HepG2 (cell line): ENCODE measurements around the gene EPHA4. TPM values are rescaled to one million over a fixed set of nuclear protein-coding genes. Genes with fewer than 3 reads are reported as not detected.

ENCODE experiments used
- ATAC-seq: fragments of 200-7000 bp; cut with Tn5 transposase; 3 replicates; pipeline ENCODE4 v1.9.1; 2020; ENCODE audit warnings: mild to moderate bottlenecking, moderate library complexity
- BruUV-seq: library from RNA; stranded (reverse); fragments of 400-500 nt; replicated peaks from 2 replicates; lab custom pipeline; 2021; lab: Mats Ljungman, UMichigan
- CTCF ChIA-PET: fragments of 300-600 bp; formaldehyde crosslinking; extraction: SDS; loops from one replicate; lab custom pipeline; 2021; ENCODE audit warnings: low total read pairs, inconsistent platforms, low intra/inter-chr PET ratio; lab: Yijun Ruan, JAX
- POLR2A ChIA-PET: fragments of 350-600 bp; sonication (Branson Sonifier 250); formaldehyde crosslinking; loops from one replicate; lab custom pipeline; 2020; ENCODE audit warnings: antibody characterized with exemption, inconsistent platforms; lab: Yijun Ruan, JAX
- DNase-seq: peaks from one replicate; pipeline ENCODE4 v3.0.0-alpha.2; 2015; ENCODE audit warnings: low spot score
- FAIRE-seq: peaks from 3 replicates; lab custom pipeline; 2011; peaks lifted over from hg19 to GRCh38; lab: Jason Lieb, UNC
- H2AFZ ChIP-seq: one replicate; pipeline ENCODE4 v1.6.1; 2011; ENCODE audit warnings: low read length, inconsistent platforms
- H3K27ac ChIP-seq: fragments of 300-600 bp; 3 replicates; pipeline ENCODE4 v1.8.0; 2011; ENCODE audit warnings: mixed run types, mild to moderate bottlenecking, mixed read lengths, low read length, inconsistent platforms; ENCODE audit not compliant: insufficient read depth; ENCODE audit errors: extremely low read length
- H3K27me3 ChIP-seq, 2 experiments: fragments of 200-600 bp in 1 of 2; 2 replicates in 1 of 2; 3 replicates in 1 of 2; pipeline versions ENCODE4 v1.6.0 to v1.8.0; 2011; ENCODE audit warnings: low read length in 2 of 2, mild to moderate bottlenecking in 2 of 2, moderate library complexity in 2 of 2, inconsistent platforms in 1 of 2; ENCODE audit not compliant: insufficient read depth in 2 of 2, control insufficient read depth in 1 of 2
- H3K36me3 ChIP-seq, 2 experiments: fragments of 200-600 bp in 1 of 2; replicated peaks in 1 of 2; 2 replicates in 1 of 2; 3 replicates in 1 of 2; pipeline versions ENCODE4 v1.5.1 to v1.8.0; 2011; ENCODE audit warnings: low read length in 2 of 2, inconsistent platforms in 1 of 2; ENCODE audit not compliant: insufficient read depth in 2 of 2, control insufficient read depth in 1 of 2
- H3K4me1 ChIP-seq: 2 replicates; pipeline ENCODE4 v1.5.1; 2012; ENCODE audit warnings: low read length, inconsistent platforms; ENCODE audit not compliant: insufficient read depth
- H3K4me2 ChIP-seq: 2 replicates; pipeline ENCODE4 v1.6.0; 2011; ENCODE audit warnings: low read depth, low read length, inconsistent platforms
- H3K4me3 ChIP-seq, 3 experiments: fragments of 200-600 bp in 1 of 3; sonication (generic), shearing (Covaris generic) in 1 of 3; replicated peaks in 1 of 3; 2 replicates each; pipeline ENCODE4 v1.5.1; 2011 to 2016; ENCODE audit warnings: low read length in 3 of 3, inconsistent platforms in 2 of 3, low read depth in 2 of 3, mild to moderate bottlenecking in 2 of 3, control low read depth in 1 of 3, mixed read lengths in 1 of 3; ENCODE audit not compliant: insufficient read depth in 1 of 3
- H3K79me2 ChIP-seq: one replicate; pipeline ENCODE4 v1.6.1; 2011; ENCODE audit warnings: low read length, inconsistent platforms; ENCODE audit not compliant: insufficient read depth
- H3K9ac ChIP-seq: 2 replicates; pipeline ENCODE4 v1.6.0; 2011; ENCODE audit warnings: mild to moderate bottlenecking, low read depth, low read length, inconsistent platforms; ENCODE audit not compliant: insufficient read depth
- H3K9me3 ChIP-seq: 2 replicates; pipeline ENCODE4 v1.5.1; 2012; ENCODE audit warnings: mild to moderate bottlenecking, low read length
- H4K20me1 ChIP-seq: 2 replicates; pipeline ENCODE4 v1.6.0; 2011; ENCODE audit warnings: inconsistent platforms, mild to moderate bottlenecking, low read length, moderate library complexity; ENCODE audit not compliant: insufficient read depth
- CREB3 ChIP-seq: sonication (generic); formaldehyde crosslinking; IDR thresholded peaks from 2 replicates; pipeline ENCODE4 v1.5.0; 2020; ENCODE audit warnings: missing genetic modification reagents
- LBX2 ChIP-seq: sonication (generic); formaldehyde crosslinking; IDR thresholded peaks from 2 replicates; pipeline ENCODE4 v1.5.0; 2020; ENCODE audit warnings: missing genetic modification reagents, mild to moderate bottlenecking, borderline replicate concordance
- MATR3 ChIP-seq: sonication (generic); formaldehyde crosslinking; IDR thresholded peaks from 2 replicates; pipeline ENCODE4 v1.4.0; 2020; ENCODE audit warnings: missing genetic modification reagents
- PLRG1 ChIP-seq: fragments of 450-650 bp; conservative IDR thresholded peaks from 2 replicates; pipeline ENCODE4 v1.6.1; 2016
- TCF7L2 ChIP-seq: IDR thresholded peaks from 2 replicates; pipeline ENCODE4 v1.6.1; 2011; ENCODE audit warnings: mild to moderate bottlenecking, low read depth, low read length, moderate library complexity
- ZBTB8A ChIP-seq: sonication (generic); formaldehyde crosslinking; IDR thresholded peaks from 2 replicates; pipeline ENCODE4 v1.4.0; 2020; ENCODE audit warnings: mild to moderate bottlenecking, low read depth, missing genetic modification reagents, borderline replicate concordance
- ZFP36L1 ChIP-seq: sonication (generic); formaldehyde crosslinking; IDR thresholded peaks from 2 replicates; pipeline ENCODE4 v1.8.0; 2022; ENCODE audit warnings: mild to moderate bottlenecking, missing genetic modification reagents, moderate library complexity
- ZMAT3 ChIP-seq: sonication (generic); formaldehyde crosslinking; conservative IDR thresholded peaks from 2 replicates; pipeline ENCODE4 v1.7.0; 2021; ENCODE audit warnings: missing genetic modification reagents
- ZNF143 ChIP-seq: sonication (generic); formaldehyde crosslinking; IDR thresholded peaks from 2 replicates; pipeline ENCODE4 v1.4.0; 2020; ENCODE audit warnings: missing genetic modification reagents
- ZNF263 ChIP-seq: sonication (generic); formaldehyde crosslinking; IDR thresholded peaks from 2 replicates; pipeline ENCODE4 v1.4.0; 2020; ENCODE audit warnings: missing genetic modification reagents
- ZNF383 ChIP-seq: sonication (generic); formaldehyde crosslinking; IDR thresholded peaks from 2 replicates; pipeline ENCODE4 v1.4.0; 2020; ENCODE audit warnings: missing genetic modification reagents, mild to moderate bottlenecking, borderline replicate concordance
- ZNF543 ChIP-seq: sonication (generic); formaldehyde crosslinking; IDR thresholded peaks from 2 replicates; pipeline ENCODE4 v1.4.0; 2020; ENCODE audit warnings: mild to moderate bottlenecking, missing genetic modification reagents
- ZNF674 ChIP-seq: sonication (generic); formaldehyde crosslinking; IDR thresholded peaks from 2 replicates; pipeline ENCODE4 v1.5.0; 2020; ENCODE audit warnings: low read depth, mild to moderate bottlenecking, missing genetic modification reagents
- WGBS: methylation state at CpG from one replicate; pipeline ENCODE4 v1.1.6; 2017; ENCODE audit warnings: low lambda C conversion rate; 5-methylcytosine and 5-hydroxymethylcytosine counted together
- in situ Hi-C: cut with HindIII; loops from 2 replicates; pipeline ENCODE4 v1.10.0; 2017; ENCODE audit warnings: low pct_unique_long_range_greater_than_20kb; ENCODE audit not compliant: extremely low pct_ligation_motif_present
- intact Hi-C: fragments of 100-400 bp; cut with micrococcal nuclease; formaldehyde crosslinking; loops from one replicate; pipeline ENCODE4 v1.10.0; 2022; ENCODE audit not compliant: unreplicated experiment
- polyA plus RNA-seq, 8 experiments: library from polyadenylated mRNA; depleted of rRNA in 3 of 8; stranded (reverse) in 7 of 8; unstranded in 1 of 8; fragments of >200 nt; fragmentation: Illumina TruSeq in 4 of 8; extraction: Trizol in 4 of 8; gene quantifications; 2 replicates each; pipeline versions ENCODE4 v1.2.1 to v1.2.3, GENCODE V29; 2011 to 2016; ENCODE audit warnings: low read depth in 4 of 8, missing spikeins in 1 of 8, mixed read lengths in 1 of 8; ENCODE audit not compliant: insufficient read depth in 1 of 8
- total RNA-seq, 5 experiments: library from RNA; depleted of rRNA; stranded (reverse); fragments of >200 nt; fragmentation: Illumina TruSeq; extraction: Trizol; gene quantifications; 2 replicates each; pipeline ENCODE4 v1.2.3, GENCODE V29; 2016; ENCODE audit warnings: low read depth in 1 of 5
- TF ChIP-seq, protein P1 (sequence below): sonication (generic); formaldehyde crosslinking; IDR thresholded peaks from 2 replicates; pipeline ENCODE4 v1.9.0; 2021; ENCODE audit warnings: missing genetic modification reagents, mild to moderate bottlenecking, borderline replicate concordance

The EPHA4 gene
- total and polyA plus RNA-seq, 2 of the 13 experiments (the other 11 are each of a cell fraction or from before 2014, with no cell fraction given): not detected

GRCh38 chr2:221589696-221590095 is 17.6 kb upstream of the EPHA4 start:
- no peaks in the 10 kb centered on the region for H3K4me1 ChIP-seq
- no peak overlapping the region for H3K4me2 ChIP-seq
- DNase-seq: no peak
- no peak overlapping the region for H3K4me3 ChIP-seq
- no peaks in the 10 kb centered on the region for H3K9me3 ChIP-seq
- H3K36me3 ChIP-seq: no peaks in the 10 kb centered on the region
- H3K79me2 ChIP-seq: no peaks in the 10 kb centered on the region
- in situ Hi-C loops (no loop called here), intact Hi-C loops (no loop called here)
- no peak overlapping the region for H2AFZ ChIP-seq
- WGBS: 12% methylated on average over 4 of the region's 4 CpGs
- H3K27ac ChIP-seq: no peak overlapping the region
- TF ChIP-seq ZMAT3 (CRISPR knock-in tag): no peak
- TF ChIP-seq, protein P1, sequence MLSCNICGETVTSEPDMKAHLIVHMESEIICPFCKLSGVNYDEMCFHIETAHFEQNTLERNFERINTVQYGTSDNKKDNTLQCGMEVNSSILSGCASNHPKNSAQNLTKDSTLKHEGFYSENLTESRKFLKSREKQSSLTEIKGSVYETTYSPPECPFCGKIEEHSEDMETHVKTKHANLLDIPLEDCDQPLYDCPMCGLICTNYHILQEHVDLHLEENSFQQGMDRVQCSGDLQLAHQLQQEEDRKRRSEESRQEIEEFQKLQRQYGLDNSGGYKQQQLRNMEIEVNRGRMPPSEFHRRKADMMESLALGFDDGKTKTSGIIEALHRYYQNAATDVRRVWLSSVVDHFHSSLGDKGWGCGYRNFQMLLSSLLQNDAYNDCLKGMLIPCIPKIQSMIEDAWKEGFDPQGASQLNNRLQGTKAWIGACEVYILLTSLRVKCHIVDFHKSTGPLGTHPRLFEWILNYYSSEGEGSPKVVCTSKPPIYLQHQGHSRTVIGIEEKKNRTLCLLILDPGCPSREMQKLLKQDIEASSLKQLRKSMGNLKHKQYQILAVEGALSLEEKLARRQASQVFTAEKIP: no peak
- TF ChIP-seq ZNF143 (CRISPR knock-in tag): no peak
- no peak for TF ChIP-seq ZBTB8A
- no peaks in the 10 kb centered on the region for H4K20me1 ChIP-seq
- ChIA-PET CTCF (no interaction called here), POLR2A (no interaction called here)
- H3K9ac ChIP-seq: no peak overlapping the region
- H3K27me3 ChIP-seq: no peaks in the 10 kb centered on the region
- BruUV-seq: no TSS peak
- ATAC-seq: no peak
- no peak for FAIRE-seq

GRCh38 chr2:221588306-221588985 is 16.3 kb upstream of the EPHA4 start:
- ATAC-seq (no peak), FAIRE-seq (no peak), DNase-seq (no peak)
- no peaks in the 10 kb centered on the region for H3K36me3 ChIP-seq
- H3K4me2 ChIP-seq: no peak overlapping the region
- intact Hi-C loops: no loop called here
- no peaks in the 10 kb centered on the region for H4K20me1 ChIP-seq
- ChIA-PET POLR2A (no interaction called here), CTCF (no interaction called here)
- no peak overlapping the region for H2AFZ ChIP-seq
- no peak overlapping the region for H3K27ac ChIP-seq
- TF ChIP-seq ZNF383 (CRISPR knock-in tag) (no peak), ZFP36L1 (CRISPR knock-in tag) (no peak), TCF7L2 (no peak), LBX2 (CRISPR knock-in tag) (no peak), MATR3 (CRISPR knock-in tag) (no peak), CREB3 (CRISPR knock-in tag) (no peak), ZNF263 (CRISPR knock-in tag) (no peak), ZNF674 (CRISPR knock-in tag) (no peak), PLRG1 (no peak), ZNF543 (CRISPR knock-in tag) (no peak)
- H3K9me3 ChIP-seq: no peaks in the 10 kb centered on the region
- no TSS peak for BruUV-seq
- H3K9ac ChIP-seq: no peak overlapping the region
- no peak overlapping the region for H3K4me3 ChIP-seq
- in situ Hi-C loops: no loop called here
- 10% methylated on average over 10 of the region's 10 CpGs for WGBS
- H3K4me1 ChIP-seq: no peaks in the 10 kb centered on the region
- no peaks in the 10 kb centered on the region for H3K27me3 ChIP-seq
- H3K79me2 ChIP-seq: no peaks in the 10 kb centered on the region
